Measurements from ENCODE around the gene BABAM2.
"Not testable (repeated sequence)": the region's sequence is repeated elsewhere in the genome, so short reads cannot be mapped to it uniquely, and the experiment has no call there.

Gene BABAM2

DNA sequence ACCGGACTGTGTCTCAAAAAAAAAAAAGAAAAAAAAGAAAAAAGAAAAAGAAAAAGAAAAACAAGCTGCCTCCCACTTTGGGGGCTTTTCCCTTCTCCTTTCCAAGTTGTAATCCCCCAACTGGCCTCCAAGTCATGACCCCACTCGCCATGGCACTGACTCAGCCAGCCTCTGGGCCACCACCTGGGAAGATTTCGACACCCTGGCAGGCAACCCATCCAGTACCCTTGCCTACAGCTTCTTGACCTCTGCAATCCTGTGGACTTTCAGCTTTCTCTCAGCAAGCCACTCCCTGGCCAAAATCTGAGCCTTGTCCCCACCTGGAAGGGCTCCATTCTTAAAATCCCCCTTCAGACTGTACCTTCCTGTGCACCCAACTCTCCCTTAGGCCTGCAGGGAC lies 479.8 kb downstream of the BABAM2 start:
- DNase-seq: no peak

DNA sequence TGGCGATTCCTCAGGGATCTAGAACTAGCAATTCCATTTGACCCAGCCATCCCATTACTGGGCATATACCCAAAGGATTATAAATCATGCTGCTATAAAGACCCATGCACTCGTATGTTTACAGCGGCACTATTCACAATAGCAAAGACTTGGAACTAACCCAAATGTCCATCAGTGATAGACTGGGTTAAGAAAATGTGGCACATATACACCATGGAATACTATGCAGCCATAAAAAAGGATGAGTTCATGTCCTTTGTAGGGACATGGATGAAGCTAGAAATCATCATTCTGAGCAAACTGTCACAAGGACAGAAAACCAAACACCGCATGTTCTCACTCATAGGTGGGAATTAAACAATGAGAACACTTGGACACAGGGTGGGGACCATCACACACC lies 481.2 kb downstream of the BABAM2 start:
- DNase-seq: not testable (repeated sequence)

DNA sequence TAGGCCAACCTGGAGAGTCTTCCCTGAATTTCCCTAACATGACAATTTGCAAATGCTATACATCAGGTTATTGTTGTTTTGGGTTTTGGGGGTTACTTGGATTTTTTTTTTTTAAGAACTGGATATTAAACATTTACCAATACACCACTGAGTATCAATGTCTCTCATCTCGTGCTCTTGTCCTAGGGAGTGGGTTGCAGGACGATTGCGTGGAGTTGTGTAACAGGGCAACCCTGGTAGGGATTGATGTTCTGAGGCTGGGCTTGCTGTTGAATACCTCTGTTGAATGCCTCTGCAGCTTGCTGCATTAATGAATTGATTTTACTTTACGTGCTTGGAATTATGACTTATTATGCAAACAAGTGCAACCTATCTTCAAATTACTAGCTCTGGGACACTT lies 483.3 kb downstream of the BABAM2 start:
- no peak for DNase-seq

DNA sequence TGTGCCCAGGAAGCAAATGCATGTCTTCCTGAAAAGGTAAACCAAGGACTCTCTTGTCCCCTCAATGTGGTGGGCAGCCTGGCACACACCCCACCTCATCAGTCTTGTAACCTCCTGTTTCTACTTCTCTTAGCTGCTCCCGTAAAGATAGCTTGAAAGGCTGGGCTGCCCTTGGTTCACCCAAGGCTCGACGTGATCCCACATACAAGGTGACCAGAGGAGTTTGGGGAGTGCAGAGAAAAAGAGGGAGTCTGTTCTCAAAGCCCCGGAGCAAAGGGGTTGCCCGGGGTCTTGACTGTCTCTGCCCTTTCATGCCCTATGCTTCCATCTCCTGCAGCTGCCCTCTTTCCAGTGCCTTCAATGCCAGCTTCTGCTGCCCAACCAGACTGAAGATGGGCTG lies 483.8 kb downstream of the BABAM2 start:
- DNase-seq: no peak

DNA sequence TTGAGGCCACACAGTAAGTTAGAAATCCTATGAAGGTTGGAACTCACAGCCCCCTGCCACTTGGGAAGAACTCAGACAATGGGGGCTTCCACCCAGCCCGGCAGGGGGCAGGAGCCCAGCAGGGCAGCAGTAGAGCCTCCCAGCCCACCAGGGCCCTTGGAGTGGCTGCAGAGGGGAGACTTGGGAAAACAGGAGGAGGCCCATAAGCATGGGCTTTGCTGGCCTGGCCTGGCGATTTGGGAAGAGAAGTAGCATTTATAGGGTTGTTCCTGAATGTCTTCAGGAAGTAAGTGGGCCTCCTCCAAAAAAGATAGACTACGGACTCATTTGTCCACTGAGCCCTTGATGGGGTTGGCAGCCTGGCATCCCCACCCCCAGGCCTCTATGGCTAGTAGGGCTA lies 484.7 kb downstream of the BABAM2 start:
- no peak for DNase-seq

DNA sequence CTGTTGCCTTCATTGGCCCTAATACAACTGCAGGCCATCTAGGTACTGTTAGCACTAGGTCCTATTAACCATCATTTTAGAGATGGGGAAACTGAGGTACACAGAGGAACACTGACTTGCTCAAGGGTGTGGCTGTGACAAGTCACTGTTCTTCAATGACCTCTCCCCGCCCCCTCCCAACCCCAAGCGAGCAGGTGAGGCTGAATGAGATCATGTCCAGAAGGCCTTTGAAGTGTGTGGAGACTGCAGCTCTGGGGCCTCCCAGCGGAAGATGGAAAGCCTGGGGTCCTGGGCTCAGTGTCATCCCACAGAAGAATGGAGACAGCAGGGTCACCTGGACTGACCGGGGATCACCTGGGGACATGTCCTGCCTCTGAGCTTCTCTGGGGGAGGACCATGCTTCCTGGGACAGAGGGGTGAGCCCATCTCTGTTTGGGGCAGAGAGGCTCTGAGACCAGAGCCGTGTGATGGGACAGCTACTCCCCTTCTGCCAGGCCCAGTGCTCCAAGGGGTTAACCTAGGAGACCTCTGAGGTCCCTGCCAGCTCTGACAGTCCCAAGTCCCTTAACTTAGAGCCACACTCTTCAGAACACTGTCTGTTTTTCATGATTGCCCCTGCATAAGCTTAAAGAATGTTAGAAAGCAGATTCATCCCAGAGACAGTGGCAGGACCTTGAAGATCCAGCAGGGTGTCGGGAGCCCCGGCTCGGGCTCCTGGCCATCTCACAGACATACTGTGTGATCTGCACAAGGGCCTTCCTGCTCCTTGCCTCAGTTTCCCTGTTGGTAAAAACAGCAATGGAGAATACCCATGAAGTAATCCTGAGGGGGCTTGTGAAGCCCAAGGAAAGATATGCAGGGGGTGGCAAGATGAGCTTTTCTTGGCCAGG lies 485.5 kb downstream of the BABAM2 start:
- no peak for DNase-seq

DNA sequence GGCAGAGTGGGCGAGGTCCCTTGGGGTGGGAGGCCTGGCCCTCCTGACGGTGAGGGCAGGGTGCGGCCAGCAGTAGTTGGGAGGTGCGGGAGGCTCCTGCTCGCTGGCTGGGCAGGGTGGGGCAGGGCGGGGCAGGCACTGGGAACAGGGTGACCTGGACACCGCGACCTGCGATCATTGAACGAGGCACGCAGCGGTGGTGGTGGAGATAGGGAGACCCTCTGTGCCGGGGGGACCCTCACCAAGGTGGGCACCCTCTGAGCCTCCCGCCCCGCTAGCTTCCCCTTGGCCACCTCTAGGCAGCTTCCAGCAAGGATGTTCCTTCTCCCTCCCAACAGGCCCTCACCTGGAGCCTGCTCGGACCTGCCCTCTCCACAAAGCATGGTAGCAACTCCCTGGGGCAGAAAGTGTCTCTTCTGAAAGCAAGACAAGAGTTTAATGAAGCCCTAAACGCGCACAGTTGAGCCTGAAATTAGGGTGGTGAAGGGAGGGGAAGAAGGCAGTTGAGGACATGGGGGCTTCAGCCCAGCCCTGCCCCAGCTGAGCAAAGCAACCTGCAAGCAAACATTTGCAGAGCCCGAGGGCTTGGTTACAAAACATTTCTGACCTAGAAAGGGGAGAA lies 486.8 kb downstream of the BABAM2 start:
- no peak for DNase-seq

DNA sequence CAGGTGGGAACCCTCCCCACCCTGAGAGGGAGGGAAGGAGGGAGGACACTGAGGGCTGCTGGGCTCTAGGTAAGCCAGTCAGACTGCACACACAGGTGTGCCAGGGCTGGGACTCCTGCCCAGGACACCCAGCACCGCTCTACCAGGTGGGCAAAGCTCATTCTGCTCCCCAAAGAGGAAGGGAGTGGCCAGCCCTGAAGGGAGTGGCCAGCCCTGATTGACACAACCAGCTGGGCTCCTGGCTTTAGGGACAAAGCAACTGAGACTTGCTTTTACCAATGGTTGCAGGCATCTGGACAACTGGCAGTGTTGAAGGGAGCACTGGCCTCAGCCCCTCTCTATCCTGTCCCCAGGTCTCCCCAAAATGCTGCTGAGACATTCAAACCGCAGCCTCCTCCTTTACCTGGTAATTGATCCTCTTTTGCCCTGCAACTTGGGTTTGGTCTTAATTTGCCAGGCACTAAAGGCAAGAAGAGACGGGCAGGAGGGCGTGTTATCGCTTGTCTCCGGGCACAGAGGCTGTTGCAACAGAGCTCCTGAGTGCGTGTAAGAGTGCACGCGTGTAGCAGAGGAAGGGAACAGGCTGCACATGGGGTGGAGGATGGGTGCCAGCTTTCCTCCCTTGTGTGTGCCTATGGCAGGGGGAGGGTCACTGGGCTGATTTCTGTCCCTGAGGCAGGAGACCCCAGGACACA lies 487.6 kb downstream of the BABAM2 start:
- peak; percentile 48 for DNase-seq

DNA sequence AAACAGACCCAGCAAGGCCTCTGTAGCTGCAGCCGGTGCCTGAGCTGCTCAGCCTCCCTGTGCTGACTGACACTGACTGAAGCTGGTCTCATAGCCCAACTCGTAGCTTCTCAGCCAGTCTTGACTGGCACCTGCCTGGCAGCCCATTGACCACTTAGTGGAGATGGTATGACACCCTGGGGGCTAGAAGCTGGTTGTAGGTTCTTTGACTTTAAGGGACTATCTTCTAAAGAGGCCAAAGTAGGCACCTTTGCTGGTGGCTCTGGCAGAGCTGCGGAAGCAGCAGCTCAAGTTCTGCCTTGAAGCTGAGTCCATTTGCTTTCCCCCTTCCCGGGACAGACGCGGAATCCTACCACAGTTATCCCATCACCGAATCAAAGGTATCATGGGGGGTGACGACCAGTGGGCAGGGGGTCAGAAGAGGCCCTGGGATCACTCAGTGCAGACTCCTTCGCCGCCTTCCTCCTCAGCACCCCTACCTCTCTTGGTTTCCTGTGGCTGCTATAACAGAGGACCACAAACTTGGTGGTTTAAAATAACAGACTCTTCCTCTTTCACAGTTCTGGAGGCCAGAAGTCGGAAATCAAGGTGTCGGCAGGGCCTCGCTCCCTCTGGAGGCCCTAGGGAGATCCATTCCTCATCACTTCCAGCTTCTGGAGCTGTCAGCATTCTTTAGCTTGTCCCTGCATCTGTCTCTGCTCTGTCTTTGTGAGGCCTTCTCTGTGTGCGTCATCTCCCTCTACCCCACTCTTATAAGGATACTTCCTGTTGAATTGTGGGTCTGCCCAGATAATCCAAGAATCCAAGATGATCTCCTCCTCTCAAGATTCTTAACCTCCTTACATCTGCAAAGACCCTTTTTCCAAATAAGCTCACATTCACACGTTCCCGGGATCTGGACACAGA lies 488.4 kb downstream of the BABAM2 start:
- DNase-seq: no peak

DNA sequence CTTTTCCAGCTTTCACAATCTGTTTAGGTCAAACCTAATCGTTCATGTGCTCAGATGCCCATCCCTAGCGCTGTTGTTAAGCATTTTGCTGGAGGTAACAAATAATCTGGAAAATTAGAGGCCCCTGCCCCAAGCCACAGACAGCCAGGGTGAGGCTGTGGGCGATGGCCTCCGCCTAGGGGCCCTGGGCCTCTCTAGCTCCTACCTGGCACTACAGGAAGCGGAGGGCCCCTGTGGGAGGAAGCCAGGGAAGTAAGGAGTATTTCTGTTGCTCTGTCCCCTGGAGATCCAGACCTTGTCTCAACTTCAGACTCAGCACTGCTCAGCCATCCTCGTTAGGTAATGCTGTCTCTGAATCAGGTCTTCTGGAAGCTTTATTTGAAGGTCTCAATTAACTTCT lies 489.7 kb downstream of the BABAM2 start:
- DNase-seq: no peak

DNA sequence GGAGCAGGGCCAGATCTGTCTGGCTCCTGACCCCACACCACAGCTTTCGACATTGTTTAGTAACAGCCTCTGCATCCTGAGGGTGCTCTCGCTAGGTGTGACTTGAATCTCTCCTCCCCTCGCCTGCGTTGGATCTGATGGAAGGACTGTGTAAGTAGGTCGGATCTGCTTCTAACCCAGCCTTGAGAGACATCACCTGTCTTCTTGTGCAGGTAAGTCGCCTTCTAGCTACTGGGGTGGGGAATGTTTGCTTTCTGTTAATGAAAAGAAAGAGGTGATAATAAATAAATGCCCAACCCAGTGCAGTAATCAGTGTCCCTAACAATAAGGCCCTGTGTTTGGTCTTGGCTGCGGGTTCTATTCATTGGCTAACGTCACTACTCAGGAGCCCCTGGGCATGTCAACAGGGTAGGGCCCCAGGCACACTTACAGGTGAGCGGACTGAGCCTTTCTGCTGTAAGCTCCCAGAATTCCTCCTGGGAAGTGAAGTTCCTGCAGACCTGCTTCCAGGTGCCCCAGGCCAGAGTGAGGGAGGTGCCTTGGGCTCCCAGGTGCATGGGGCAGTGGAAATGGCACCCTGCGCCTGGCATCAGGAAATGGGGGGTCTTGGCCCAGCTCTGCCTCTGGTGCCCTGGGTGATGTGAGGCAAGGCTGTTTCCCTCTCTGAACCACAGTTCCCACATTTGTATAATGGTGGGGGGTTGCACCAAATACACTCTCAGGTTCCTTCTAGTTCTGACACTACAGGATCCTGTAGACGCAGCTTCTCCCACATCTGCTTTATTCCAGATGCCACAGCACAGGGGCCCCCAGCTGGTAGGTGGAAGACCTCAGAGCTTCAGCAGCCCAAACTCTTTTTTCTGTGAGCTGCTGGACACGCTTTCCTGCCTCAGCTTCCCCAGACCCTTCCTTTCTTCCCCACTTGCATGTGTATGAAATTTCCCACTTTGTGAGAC lies 491.0 kb downstream of the BABAM2 start:
- DNase-seq: no peak

DNA sequence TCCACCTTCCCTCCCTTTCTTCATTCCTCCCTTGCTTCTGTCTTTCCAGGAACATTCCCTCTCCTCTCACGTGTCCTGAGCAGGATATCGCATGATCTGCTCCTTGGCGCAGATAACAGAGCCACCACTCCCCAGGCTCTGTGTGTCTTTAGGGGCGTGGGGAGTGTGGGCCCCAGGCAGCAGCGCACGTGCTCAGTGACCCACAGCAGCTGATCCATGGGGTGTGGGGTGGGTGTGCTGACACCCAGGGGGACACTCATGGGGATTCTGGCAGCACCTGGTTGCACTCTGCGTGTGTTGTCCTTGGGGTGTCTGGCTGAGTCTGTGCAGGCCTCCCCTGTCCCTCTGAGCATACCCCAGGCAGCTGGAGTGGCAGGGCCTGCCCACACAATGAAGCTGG lies 492.2 kb downstream of the BABAM2 start:
- no peak for DNase-seq

DNA sequence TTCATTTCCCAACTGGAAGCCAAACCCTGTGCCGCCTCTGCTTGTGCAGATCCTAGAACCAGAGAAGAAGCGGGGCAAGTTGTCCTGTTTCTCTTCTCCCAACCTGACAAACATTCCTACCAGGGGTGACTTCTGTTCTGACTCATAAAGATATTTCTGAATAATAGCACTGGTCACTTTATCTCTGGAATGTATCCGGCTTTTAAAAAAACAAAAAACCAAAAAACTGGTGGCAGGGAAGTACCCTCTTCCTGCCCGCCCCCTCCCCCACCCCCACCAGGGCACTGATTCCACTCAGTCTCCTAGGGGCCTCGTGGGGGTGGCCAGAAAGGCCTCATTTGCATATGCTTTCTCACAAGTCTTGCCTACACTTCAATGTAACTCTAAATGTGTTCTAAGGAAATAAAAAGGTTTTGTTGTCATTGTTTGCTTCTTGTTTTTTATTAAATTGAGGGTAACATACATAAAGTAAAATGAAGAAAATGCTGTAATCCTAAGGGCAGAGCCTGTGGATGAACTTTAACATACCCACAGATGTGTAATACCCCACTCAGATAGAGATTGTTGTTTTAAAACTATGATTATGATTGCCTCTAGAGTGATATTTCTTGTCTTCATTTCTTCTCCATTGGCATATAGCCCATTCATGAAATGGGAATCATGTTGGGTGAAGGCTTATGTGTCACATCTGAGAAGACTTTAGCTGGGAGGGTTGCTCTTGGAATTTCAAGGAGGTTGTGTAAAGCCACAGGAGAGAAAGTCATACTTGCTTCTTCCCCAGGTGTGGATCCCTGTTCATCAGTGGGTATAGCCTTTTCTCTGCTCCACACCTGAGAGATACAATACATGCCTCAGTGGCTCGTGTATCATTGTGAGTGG lies 496.8 kb downstream of the BABAM2 start:
- DNase-seq: no peak
